DND-41 (cell line): ENCODE data around the gene ADGRG6.
A peak's percentile ranks its signal among the peaks of the same experiment; 100 is the strongest.

Source experiments
- ATAC-seq: fragments of 200-7000 bp; cut with Tn5 transposase; 3 replicates; pipeline ENCODE4 v1.9.1; 2021; ENCODE audit warnings: low read depth; ENCODE audit not compliant: insufficient read depth
- DNase-seq: peaks from one replicate; pipeline ENCODE4 v3.0.0-alpha.2; 2020
- H2AFZ ChIP-seq: 2 replicates; pipeline ENCODE4 v1.6.0; 2012; ENCODE audit warnings: low read depth, low read length
- H3K27ac ChIP-seq: 2 replicates; pipeline ENCODE4 v1.5.1; 2012; ENCODE audit warnings: low read length, inconsistent platforms
- H3K27me3 ChIP-seq: fragments of 200-600 bp; sonication (generic); 2 replicates; pipeline ENCODE4 v1.6.0; 2012; ENCODE audit warnings: low read length, mild to moderate bottlenecking, inconsistent platforms; ENCODE audit not compliant: insufficient read depth, poor library complexity
- H3K36me3 ChIP-seq: 2 replicates; pipeline ENCODE4 v1.5.1; 2012; ENCODE audit warnings: low read length, inconsistent platforms; ENCODE audit not compliant: insufficient read depth
- H3K4me1 ChIP-seq: 2 replicates; pipeline ENCODE4 v1.5.1; 2012; ENCODE audit warnings: mild to moderate bottlenecking, low read length; ENCODE audit not compliant: insufficient read depth
- H3K4me2 ChIP-seq: 2 replicates; pipeline ENCODE4 v1.6.0; 2012; ENCODE audit warnings: mild to moderate bottlenecking, moderate library complexity, low read length, inconsistent platforms; ENCODE audit not compliant: insufficient read depth
- H3K4me3 ChIP-seq, 2 experiments: fragments of 200-600 bp in 1 of 2; shearing (Covaris generic) in 1 of 2; 2 replicates each; pipeline ENCODE4 v1.5.1; 2012 to 2016; ENCODE audit warnings: inconsistent platforms in 2 of 2, low read length in 2 of 2, mild to moderate bottlenecking in 2 of 2, low read depth in 1 of 2, moderate library complexity in 1 of 2
- H3K79me2 ChIP-seq: 2 replicates; pipeline ENCODE4 v1.6.0; 2012; ENCODE audit warnings: low read length, inconsistent platforms; ENCODE audit not compliant: insufficient read depth
- H3K9ac ChIP-seq: 2 replicates; pipeline ENCODE4 v1.6.0; 2012; ENCODE audit warnings: low read depth, mild to moderate bottlenecking, inconsistent platforms, low read length, moderate library complexity
- H3K9me3 ChIP-seq: 2 replicates; pipeline ENCODE4 v1.5.1; 2012; ENCODE audit warnings: low read length, moderate library complexity, mild to moderate bottlenecking, inconsistent platforms; ENCODE audit not compliant: insufficient read depth, severe bottlenecking
- H4K20me1 ChIP-seq: 2 replicates; pipeline ENCODE4 v1.6.0; 2012; ENCODE audit warnings: low read length; ENCODE audit not compliant: insufficient read depth
- EZH2 ChIP-seq: IDR thresholded peaks from 3 replicates; pipeline ENCODE4 v1.6.1; 2012; ENCODE audit warnings: borderline replicate concordance, low read depth, mild to moderate bottlenecking, moderate library complexity, low read length, inconsistent platforms; ENCODE audit not compliant: severe bottlenecking
- TF ChIP-seq, protein P1 (sequence below): IDR thresholded peaks from 2 replicates; pipeline ENCODE4 v1.5.1; 2012; ENCODE audit warnings: borderline replicate concordance, low read length, moderate library complexity, mild to moderate bottlenecking; ENCODE audit not compliant: poor library complexity, severe bottlenecking; ENCODE audit errors: extremely low read depth

Gene ADGRG6

DNA sequence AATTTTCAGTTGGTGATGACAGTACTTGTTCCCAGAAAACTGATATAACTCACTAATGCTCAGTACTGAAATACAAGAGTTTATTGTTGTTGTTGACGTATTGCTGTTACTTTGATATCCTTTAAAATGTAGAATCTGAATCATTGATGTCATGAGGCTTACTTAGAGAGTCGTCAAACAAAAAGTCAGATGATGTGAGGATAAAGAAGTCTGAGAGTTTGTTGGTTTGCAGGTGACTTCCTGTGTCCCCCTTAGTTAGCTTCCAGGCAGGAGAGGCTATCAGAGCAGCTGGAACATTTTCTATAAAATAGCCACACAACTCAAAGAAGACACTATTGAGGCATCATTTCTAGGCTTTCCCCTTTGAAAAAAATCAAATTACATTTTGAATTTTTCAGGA is 97.9 kb downstream of the ADGRG6 start:
- no peak overlapping the region for H3K27ac ChIP-seq
- H3K79me2 ChIP-seq = no peaks in the 10 kb centered on the region
- H3K4me2 ChIP-seq = no peak overlapping the region
- H3K9me3 ChIP-seq = no peaks in the 10 kb centered on the region
- ATAC-seq (no peak), DNase-seq (no peak)
- H3K36me3 ChIP-seq = no peaks in the 10 kb centered on the region
- no peak overlapping the region for H3K9ac ChIP-seq
- TF ChIP-seq, protein P1, sequence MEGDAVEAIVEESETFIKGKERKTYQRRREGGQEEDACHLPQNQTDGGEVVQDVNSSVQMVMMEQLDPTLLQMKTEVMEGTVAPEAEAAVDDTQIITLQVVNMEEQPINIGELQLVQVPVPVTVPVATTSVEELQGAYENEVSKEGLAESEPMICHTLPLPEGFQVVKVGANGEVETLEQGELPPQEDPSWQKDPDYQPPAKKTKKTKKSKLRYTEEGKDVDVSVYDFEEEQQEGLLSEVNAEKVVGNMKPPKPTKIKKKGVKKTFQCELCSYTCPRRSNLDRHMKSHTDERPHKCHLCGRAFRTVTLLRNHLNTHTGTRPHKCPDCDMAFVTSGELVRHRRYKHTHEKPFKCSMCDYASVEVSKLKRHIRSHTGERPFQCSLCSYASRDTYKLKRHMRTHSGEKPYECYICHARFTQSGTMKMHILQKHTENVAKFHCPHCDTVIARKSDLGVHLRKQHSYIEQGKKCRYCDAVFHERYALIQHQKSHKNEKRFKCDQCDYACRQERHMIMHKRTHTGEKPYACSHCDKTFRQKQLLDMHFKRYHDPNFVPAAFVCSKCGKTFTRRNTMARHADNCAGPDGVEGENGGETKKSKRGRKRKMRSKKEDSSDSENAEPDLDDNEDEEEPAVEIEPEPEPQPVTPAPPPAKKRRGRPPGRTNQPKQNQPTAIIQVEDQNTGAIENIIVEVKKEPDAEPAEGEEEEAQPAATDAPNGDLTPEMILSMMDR = no peak
- TF ChIP-seq EZH2 = no peak
- H2AFZ ChIP-seq = no peak overlapping the region
- H3K4me1 ChIP-seq = peaks cover 22% of the 10 kb centered on the region
- H3K4me3 ChIP-seq = no peak overlapping the region
- peaks cover 6% of the 10 kb centered on the region for H4K20me1 ChIP-seq
- H3K27me3 ChIP-seq = peaks cover 42% of the 10 kb centered on the region

DNA sequence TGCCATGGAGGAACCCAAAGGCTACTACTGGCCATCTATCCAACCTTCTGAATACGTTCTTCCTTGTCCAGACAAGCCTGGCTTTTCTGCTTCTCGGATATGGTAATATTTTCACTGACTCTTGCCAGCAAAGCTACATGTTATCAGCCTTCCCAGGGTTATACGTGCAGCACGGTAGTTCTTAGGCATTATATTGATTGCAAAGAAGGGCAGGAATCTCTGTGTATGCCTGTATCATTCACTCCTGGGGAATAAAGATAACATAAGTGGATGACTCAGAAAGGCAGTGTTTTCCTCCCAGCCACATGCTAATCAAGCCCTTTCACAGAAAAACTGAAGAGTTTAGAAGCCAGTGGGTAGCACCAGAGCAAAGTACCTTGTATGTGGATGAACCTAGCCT is 98.7 kb downstream of the ADGRG6 start:
- H3K9ac ChIP-seq = no peak overlapping the region
- H3K4me1 ChIP-seq = peaks cover 14% of the 10 kb centered on the region
- no peaks in the 10 kb centered on the region for H3K79me2 ChIP-seq
- H2AFZ ChIP-seq = no peak overlapping the region
- H3K27me3 ChIP-seq = peaks cover 49% of the 10 kb centered on the region
- H3K36me3 ChIP-seq = no peaks in the 10 kb centered on the region
- no peak overlapping the region for H3K4me3 ChIP-seq
- ATAC-seq (no peak), DNase-seq (no peak)
- no peak overlapping the region for H3K4me2 ChIP-seq
- peaks cover 3% of the 10 kb centered on the region; the same call in 1 of the 2 replicates for H4K20me1 ChIP-seq
- no peaks in the 10 kb centered on the region for H3K9me3 ChIP-seq
- TF ChIP-seq, protein P1 = no peak
- TF ChIP-seq EZH2 = peak; percentile 17
- H3K27ac ChIP-seq = no peak overlapping the region

DNA sequence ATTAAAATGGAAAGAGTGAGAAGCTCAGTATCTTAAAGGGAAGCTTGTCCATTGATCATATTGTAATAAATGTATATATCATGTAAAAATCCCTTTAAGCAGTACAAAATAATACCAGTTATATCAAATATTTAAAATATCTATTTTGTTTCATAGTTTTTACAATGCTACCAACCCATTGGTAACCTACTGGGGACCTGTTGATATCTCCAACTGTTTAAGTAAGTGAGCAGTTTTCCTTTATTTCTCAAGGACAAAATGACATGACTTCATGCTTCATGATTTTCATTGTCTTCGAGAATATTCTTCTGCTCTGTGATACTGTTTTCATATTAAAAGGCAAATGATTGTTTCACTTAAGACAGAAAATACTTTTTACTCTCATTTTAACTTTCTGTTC is 100.0 kb downstream of the ADGRG6 start:
- no peaks in the 10 kb centered on the region for H3K79me2 ChIP-seq
- H3K36me3 ChIP-seq = no peaks in the 10 kb centered on the region
- no peak overlapping the region for H3K9ac ChIP-seq
- H3K9me3 ChIP-seq = no peaks in the 10 kb centered on the region
- H3K4me1 ChIP-seq = peaks cover under 1% of the 10 kb centered on the region; the same call in 1 of the 2 replicates
- H4K20me1 ChIP-seq = no peaks in the 10 kb centered on the region
- no peak overlapping the region for H3K27ac ChIP-seq
- no peak overlapping the region for H3K4me2 ChIP-seq
- ATAC-seq (no peak), DNase-seq (no peak)
- H3K4me3 ChIP-seq = no peak overlapping the region
- peaks cover 53% of the 10 kb centered on the region for H3K27me3 ChIP-seq
- no peak overlapping the region for H2AFZ ChIP-seq
- TF ChIP-seq, protein P1 = no peak
- no peak for TF ChIP-seq EZH2

- H2AFZ ChIP-seq = no peak overlapping the region
- H3K4me1 ChIP-seq = no peaks in the 10 kb centered on the region
- H3K9ac ChIP-seq = no peak overlapping the region
- TF ChIP-seq EZH2 = no peak
- TF ChIP-seq, protein P1 = no peak
- H4K20me1 ChIP-seq = no peaks in the 10 kb centered on the region
- ATAC-seq = no peak
- H3K27me3 ChIP-seq = peaks cover 46% of the 10 kb centered on the region
- H3K36me3 ChIP-seq = no peaks in the 10 kb centered on the region
- no peaks in the 10 kb centered on the region for H3K79me2 ChIP-seq
- no peaks in the 10 kb centered on the region for H3K9me3 ChIP-seq
- no peak overlapping the region for H3K4me3 ChIP-seq
- DNase-seq = no peak
- no peak overlapping the region for H3K4me2 ChIP-seq
- H3K27ac ChIP-seq = no peak overlapping the region
These were observed 102.9 kb downstream of the ADGRG6 start for GRCh38 chr6:142404751-142405150.
